Left lung (tissue), 10 donors: Measurements from ENCODE around the gene CFAP65. TPM values are rescaled to one million over a fixed set of nuclear protein-coding genes. Genes with fewer than 3 reads are reported as not detected.
A peak's percentile ranks its signal among the peaks of the same experiment; 100 is the strongest.

Experiments used
- ATAC-seq: fragments of 200-7000 bp; cut with Tn5 transposase; one replicate; pipeline ENCODE4 v1.9.1; 2020; ENCODE audit warnings: moderate library complexity
- DNase-seq, 4 donors: peaks; one replicate each; pipeline ENCODE4 v3.0.0-alpha.2; 2013 to 2020
- H3K27ac ChIP-seq, 2 donors: fragments of 200-600 bp; sonication (generic) in 1 of 2; one replicate each; pipeline versions ENCODE4 v1.5.0 to v1.8.0; 2020 to 2021
- H3K27me3 ChIP-seq, 2 donors: fragments of 200-600 bp; sonication (generic) in 1 of 2; one replicate each; pipeline versions ENCODE4 v1.5.0 to v1.8.0; 2020 to 2021
- H3K36me3 ChIP-seq, 2 donors: fragments of 200-600 bp; sonication (generic) in 1 of 2; one replicate each; pipeline versions ENCODE4 v1.5.0 to v1.8.0; 2020 to 2021
- H3K4me1 ChIP-seq, 2 donors: fragments of 200-600 bp; one replicate each; pipeline ENCODE4 v1.8.0; 2021
- H3K4me3 ChIP-seq, 2 donors: fragments of 200-600 bp; sonication (generic) in 1 of 2; one replicate each; pipeline versions ENCODE4 v1.5.0 to v1.8.0; 2020 to 2021; ENCODE audit warnings: mild to moderate bottlenecking in 1 of 2
- H3K9me3 ChIP-seq, 2 donors: fragments of 200-600 bp; sonication (generic) in 1 of 2; one replicate each; pipeline versions ENCODE4 v1.5.0 to v1.8.0; 2020 to 2021
- intact Hi-C, 2 donors: fragments of 100-400 bp; cut with DNase I; formaldehyde crosslinking; loops; one replicate each; pipeline versions ENCODE4 v1.11.2 to v1.14.2; 2022
- polyA plus RNA-seq, 6 donors: library from polyadenylated mRNA; unstranded; fragments of 120-200 nt; gene quantifications; one replicate each; pipeline ENCODE4 v1.2.1, GENCODE V29; 2013; ENCODE audit not compliant: insufficient read length in 6 of 6
- total RNA-seq, 2 donors: library from RNA; stranded (reverse); fragmentation: NEBNext Ultra II Directional; extraction: Animal tissue kit (Norgen Biotek cat#: 25700); gene quantifications; one replicate each; pipeline ENCODE4 v1.2.1, GENCODE V29; 2021
- TF ChIP-seq, protein P1 (sequence below), 2 donors: fragments of 200-600 bp; sonication (generic) in 1 of 2; IDR thresholded peaks; one replicate each; pipeline versions ENCODE4 v1.5.0 to v1.8.0; 2021; ENCODE audit warnings: antibody characterized with exemption in 2 of 2
- donor health status: DM: no; HTN: yes; CAD: no.
- donor health status: DM: no; HTN: no; CAD: no.

CFAP65 gene
- total and polyA plus RNA-seq, 8 donors: 0.83 to 4.3 (median 3.0) TPM; not detected in 1

DNA sequence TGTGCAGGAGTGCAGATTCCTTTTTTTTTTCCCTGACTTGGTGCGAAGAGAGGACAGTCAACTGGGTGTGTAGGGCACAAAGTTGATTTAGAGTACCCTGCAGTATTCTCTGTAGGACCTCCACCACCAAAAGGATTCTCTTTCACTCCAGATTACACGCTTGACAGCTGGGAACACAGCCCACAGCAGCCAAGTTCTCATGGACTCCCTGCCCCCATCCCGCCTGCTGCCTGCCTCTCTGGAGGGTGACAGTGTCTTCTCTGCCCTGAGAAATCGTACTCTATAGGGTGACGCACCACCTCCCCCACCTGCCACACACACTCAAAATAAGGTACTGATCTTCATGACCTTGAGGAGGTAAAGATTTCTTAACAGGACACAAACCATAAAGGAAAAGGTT is 46.0 kb upstream of the CFAP65 start:
- H3K36me3 ChIP-seq: no peaks in the 10 kb centered on the region
- no peak for DNase-seq
- intact Hi-C loops: no loop called here

DNA sequence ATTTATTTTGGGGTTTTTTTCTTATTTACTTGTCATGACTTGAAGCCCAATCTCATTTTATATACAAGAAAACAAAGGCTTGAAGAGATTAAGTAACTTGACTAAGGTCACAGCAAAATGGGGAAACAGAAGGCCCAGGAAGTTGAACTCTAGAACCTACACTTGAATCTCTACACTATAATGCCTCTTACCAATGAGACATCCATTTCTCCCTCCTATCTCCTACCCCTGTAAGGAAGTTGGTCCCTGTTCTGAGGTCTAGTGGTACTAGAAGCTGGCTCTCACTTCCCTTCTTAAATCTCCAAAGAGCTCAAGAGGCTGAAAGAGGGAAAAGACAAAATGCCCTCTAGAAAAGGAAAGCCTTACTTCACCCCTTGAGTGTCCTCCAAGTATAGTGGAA is 44.9 kb upstream of the CFAP65 start:
- Histone ChIP-seq H3K4me1 (peaks cover 3 to 35% of the 10 kb centered on the region in 2 donors), H3K4me3 (no peak overlapping the region), H3K27me3 (no peaks in the 10 kb centered on the region), H3K36me3 (no peaks in the 10 kb centered on the region), H3K9me3 (no peaks in the 10 kb centered on the region), H3K27ac (peak overlapping the region in 1 of 2 donors; percentile 38)
- ATAC-seq (peak; percentile 63), DNase-seq (no peak)
- intact Hi-C loops: no loop called here
- TF ChIP-seq, protein P1, sequence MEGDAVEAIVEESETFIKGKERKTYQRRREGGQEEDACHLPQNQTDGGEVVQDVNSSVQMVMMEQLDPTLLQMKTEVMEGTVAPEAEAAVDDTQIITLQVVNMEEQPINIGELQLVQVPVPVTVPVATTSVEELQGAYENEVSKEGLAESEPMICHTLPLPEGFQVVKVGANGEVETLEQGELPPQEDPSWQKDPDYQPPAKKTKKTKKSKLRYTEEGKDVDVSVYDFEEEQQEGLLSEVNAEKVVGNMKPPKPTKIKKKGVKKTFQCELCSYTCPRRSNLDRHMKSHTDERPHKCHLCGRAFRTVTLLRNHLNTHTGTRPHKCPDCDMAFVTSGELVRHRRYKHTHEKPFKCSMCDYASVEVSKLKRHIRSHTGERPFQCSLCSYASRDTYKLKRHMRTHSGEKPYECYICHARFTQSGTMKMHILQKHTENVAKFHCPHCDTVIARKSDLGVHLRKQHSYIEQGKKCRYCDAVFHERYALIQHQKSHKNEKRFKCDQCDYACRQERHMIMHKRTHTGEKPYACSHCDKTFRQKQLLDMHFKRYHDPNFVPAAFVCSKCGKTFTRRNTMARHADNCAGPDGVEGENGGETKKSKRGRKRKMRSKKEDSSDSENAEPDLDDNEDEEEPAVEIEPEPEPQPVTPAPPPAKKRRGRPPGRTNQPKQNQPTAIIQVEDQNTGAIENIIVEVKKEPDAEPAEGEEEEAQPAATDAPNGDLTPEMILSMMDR (IDR thresholded peaks at IDR 0.05): no peak

More for the DNA sequence above, 46.0 kb upstream of the CFAP65 start:
- no peaks in the 10 kb centered on the region for H3K27me3 ChIP-seq
- peaks cover 3 to 26% of the 10 kb centered on the region in 2 donors for H3K4me1 ChIP-seq
- TF ChIP-seq, protein P1 (IDR thresholded peaks at IDR 0.05): no peak
- no peaks in the 10 kb centered on the region for H3K9me3 ChIP-seq
- no peak overlapping the region for H3K27ac ChIP-seq
- no peak overlapping the region for H3K4me3 ChIP-seq
- no peak for ATAC-seq

DNA sequence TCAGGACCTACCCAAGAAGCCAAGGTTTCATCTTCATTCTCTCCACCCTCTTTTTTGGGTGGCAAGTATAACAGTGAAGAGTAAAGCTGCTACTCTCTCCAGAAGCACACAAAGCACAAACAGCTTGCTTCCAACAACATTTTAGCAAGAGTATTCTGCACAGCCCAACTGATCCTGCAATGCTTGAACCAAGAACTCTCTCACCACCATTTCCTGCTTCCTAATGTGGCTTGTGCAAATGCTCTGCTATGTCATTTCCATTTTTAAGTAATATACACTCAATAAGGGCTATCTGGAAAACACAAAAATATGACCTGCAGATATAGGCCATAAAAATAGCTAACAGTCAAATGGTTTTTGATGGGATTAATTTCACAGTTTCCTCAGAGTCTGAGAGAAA is 43.5 kb upstream of the CFAP65 start:
- intact Hi-C loops: no loop called here
- no peak overlapping the region for H3K4me3 ChIP-seq
- H3K4me1 ChIP-seq: peaks cover 3 to 35% of the 10 kb centered on the region in 2 donors
- no peak for DNase-seq
- no peak for ATAC-seq
- no peak overlapping the region for H3K27ac ChIP-seq
- TF ChIP-seq, protein P1 (IDR thresholded peaks at IDR 0.05): no peak
- H3K27me3 ChIP-seq: no peaks in the 10 kb centered on the region
- no peaks in the 10 kb centered on the region for H3K36me3 ChIP-seq
- H3K9me3 ChIP-seq: no peaks in the 10 kb centered on the region

DNA sequence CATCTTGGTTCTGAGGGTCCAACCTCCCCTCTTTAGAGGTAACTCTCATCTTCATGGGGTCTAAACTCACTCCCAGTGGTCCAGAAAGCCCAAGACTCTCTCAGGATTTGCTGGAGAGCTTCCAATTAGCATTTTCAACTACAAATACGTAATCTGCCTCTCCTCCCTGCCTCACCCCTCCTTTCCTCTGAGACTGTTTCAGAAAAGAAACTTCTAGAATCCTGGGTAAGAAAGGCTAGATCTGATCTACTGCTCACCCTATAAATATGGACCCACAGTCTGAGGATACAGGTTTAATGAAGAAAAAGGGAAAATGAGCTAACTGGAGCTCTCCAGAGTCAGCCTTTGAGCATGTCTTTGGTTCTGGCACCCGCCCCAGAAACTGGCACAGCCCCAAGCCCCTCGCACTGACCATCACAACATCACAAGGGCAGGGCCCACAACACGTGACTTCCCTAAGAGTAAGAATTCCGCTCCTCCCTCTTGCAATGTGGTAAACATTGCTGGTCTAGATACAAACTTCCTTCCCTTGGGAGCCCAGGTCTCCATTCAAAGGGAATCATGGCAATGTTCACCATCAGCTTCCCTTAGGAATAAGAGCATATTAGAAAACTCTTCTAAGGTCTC is 41.1 kb upstream of the CFAP65 start:
- ATAC-seq (no peak), DNase-seq (no peak)
- no peaks in the 10 kb centered on the region for H3K27me3 ChIP-seq
- H3K9me3 ChIP-seq: no peaks in the 10 kb centered on the region
- TF ChIP-seq, protein P1 (IDR thresholded peaks at IDR 0.05): no peak
- H3K4me3 ChIP-seq: no peak overlapping the region
- intact Hi-C loops: no loop called here
- H3K36me3 ChIP-seq: peaks cover 0 to 6% of the 10 kb centered on the region in 2 donors
- peaks cover 3 to 35% of the 10 kb centered on the region in 2 donors for H3K4me1 ChIP-seq
- H3K27ac ChIP-seq: peak overlapping the region in 1 of 2 donors; percentile 19

DNA sequence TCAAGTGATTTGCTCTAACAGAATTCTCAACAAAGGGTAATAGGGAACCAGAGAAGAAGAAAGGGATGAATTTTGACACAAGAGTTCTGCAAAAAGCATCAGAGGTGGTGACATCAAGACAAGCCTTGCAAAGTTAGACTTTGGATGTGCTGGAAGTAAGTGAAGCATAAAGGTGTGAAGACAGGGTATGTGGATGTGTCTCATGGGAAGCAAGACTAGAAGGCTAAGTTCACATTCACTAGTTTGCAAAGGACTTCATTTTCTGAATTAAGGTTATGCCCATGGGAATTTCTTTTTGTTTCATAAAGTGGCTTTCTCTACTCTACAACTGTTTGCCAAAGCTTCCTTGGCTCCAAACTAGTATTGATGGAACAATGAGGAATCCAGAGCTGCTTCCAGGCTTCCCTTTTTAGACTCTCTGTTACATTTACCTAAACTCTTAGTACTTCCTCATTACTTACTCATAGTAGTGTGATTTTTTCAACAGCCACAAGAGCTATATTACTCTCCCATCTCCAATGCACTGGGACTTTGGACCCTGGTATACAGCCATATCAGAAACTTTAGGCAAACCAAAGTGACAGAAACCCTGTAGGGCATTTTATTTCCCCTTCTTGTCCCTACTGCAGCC is 40.5 kb upstream of the CFAP65 start:
- H3K4me1 ChIP-seq: peaks cover 2 to 31% of the 10 kb centered on the region in 2 donors
- intact Hi-C loops: no loop called here
- DNase-seq: no peak
- peaks cover 0 to 12% of the 10 kb centered on the region in 2 donors for H3K36me3 ChIP-seq
- no peak overlapping the region for H3K4me3 ChIP-seq
- ATAC-seq: peak; percentile 32
- H3K27ac ChIP-seq: peak overlapping the region in 1 of 2 donors; percentile 19
- H3K27me3 ChIP-seq: no peaks in the 10 kb centered on the region
- TF ChIP-seq, protein P1 (IDR thresholded peaks at IDR 0.05): no peak
- no peaks in the 10 kb centered on the region for H3K9me3 ChIP-seq
